LHCN-M2 (cell line): ENCODE results near the gene SLC7A14. TPM values are rescaled to one million over a fixed set of nuclear protein-coding genes. Genes with fewer than 3 reads are reported as not detected.

ENCODE experiments used
- DNase-seq: peaks from one replicate; pipeline ENCODE4 v3.0.0-alpha.2; 2012; ENCODE audit warnings: low read depth
- total RNA-seq: library from RNA; depleted of rRNA; stranded (reverse); fragments of >200 nt; gene quantifications from 2 replicates; pipeline ENCODE4 v1.2.3, GENCODE V29; 2014

SLC7A14 gene
- total RNA-seq, 1 experiment from 2014 or later: 0.34 TPM

- DNase-seq: peak; percentile 32
Measured at GRCh38 chr3:170470063-170471016, 115.5 kb downstream of the SLC7A14 start.

DNA sequence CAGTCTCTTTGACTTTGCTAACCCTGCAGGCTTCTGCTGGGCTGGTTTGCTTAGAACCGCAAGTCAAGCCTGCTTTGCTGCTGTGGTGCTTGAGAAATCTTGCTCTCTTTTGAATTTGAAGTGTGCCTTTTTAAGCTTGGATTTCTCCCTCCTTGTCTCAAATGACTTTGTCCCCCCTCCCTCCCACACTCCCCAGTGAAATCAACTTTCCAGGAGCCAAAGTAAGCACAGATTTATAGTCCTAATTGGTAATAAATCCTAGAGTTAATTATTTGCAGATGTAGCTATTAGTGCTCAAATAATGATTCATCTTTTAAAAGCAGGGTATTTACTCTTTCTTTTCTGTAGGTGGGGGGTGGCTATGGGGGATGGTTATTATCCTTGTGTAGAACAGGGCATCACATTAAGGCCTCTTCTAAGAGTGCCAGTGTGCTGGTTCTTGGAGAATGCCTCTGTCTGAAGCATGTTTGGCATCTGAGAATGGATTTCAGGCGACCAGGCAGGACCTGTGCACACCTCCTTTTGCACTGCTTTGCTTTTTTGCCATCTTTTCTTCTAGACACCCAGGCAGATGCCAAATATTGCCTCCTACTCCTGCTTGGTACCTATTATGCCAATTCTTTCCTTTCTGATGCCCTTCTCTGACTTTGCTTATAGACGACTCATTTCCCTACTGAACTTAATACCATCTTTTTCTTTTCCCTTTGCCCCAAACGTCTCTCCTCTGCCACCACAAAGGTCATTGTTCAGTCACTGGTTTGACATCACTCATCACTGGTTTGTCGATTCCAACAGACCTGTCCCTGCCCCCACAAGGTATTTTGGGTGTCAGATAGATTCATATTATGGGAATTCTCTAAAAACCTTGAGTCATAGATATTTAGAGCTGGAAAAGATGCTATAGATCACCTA is 116.5 kb downstream of the SLC7A14 start:
- no peak for DNase-seq

DNA sequence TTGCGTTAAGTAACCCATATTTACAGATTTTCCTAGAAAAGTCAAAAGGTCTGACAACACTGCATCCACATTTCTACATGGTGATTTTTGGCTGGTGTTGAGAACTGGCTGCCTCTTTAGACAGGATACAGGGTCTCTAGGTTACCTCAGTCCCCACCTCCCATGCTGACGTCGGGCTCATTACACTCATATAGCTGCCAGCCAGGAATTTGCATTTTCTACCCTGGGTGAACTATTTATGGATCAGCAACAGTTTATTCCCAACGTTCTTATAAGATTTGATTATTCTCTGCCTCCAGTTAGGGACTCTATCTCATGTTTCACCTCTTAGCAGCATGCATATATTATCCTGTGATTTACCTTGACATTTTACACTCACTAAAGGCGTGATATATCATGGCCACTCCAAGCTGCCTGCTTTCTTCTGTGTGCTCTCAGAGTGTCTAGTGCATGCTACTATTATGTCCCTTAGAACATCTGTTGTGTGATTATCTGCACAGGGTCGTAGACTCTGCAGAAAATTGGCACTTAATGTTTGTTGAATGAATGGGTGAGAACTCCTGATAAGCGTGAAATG is 118.2 kb downstream of the SLC7A14 start:
- DNase-seq: no peak

- DNase-seq: no peak
Measured at GRCh38 chr3:170467007-170467406, 118.9 kb downstream of the SLC7A14 start.

GRCh38 chr3:170465955-170466354 is 119.9 kb downstream of the SLC7A14 start:
- DNase-seq: no peak

DNA sequence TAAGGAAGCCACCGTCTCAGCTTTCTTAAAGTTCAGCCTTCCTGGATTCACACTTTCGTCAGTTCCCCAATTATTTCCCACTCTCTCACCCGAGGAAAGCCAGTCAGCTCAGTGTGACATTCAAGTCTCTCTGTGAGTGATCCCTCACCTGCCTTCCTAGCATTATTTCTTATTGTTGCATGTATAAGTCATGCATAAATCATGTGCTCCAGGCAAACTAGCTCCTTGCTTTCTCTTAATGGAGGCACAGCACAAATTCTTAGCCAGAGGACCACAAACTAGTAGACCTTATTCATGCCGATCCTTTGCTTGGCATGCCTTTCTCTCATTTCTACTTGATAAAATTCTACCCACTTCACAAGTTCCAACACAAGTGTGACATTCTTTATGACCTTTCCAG is 122.9 kb downstream of the SLC7A14 start:
- DNase-seq: no peak

- DNase-seq: no peak
Measured at GRCh38 chr3:170458285-170458684, 127.6 kb downstream of the SLC7A14 start.

- no peak for DNase-seq
Measured at GRCh38 chr3:170454509-170454908, 131.4 kb downstream of the SLC7A14 start.

- no peak for DNase-seq
Measured at GRCh38 chr3:170450039-170450438, 135.8 kb downstream of the SLC7A14 start.

DNA sequence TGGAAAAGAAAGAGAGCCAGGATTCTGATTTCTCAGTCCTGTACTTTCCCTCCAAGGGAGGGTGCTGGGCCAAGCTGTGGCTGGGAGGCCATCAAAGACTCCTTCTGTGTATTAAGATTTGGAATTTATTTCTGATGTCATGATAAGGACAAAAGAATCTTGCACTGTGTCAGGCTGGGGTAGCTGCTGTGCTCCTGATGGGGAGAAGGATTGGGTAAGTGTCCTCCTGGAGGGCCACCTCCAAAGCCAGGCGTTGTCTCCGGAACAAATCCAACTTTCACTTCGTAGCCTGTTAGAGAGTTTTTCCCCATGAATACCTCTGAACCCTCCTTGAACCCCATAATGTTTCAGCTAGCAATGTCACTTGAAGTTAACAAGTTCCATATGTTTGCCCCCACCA is 137.3 kb downstream of the SLC7A14 start:
- DNase-seq: no peak

DNA sequence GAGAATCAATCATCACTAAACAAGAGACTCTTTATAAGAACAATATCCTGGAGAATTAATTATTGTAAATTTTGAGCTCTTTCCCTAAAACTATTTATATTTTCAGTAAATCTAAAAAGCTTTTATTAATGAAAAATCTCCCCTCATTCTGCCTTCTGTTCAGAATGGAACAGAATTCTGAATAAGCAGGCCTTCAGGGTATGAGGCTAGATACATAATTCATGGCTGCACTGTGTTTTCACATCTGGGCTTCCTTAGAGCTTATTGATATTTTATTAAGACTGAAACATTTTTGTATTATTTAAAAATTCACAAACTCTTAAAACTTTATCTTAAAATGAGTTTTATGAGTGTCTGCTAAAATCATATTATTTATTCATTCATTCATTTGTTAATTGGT is 142.4 kb downstream of the SLC7A14 start:
- no peak for DNase-seq

DNA sequence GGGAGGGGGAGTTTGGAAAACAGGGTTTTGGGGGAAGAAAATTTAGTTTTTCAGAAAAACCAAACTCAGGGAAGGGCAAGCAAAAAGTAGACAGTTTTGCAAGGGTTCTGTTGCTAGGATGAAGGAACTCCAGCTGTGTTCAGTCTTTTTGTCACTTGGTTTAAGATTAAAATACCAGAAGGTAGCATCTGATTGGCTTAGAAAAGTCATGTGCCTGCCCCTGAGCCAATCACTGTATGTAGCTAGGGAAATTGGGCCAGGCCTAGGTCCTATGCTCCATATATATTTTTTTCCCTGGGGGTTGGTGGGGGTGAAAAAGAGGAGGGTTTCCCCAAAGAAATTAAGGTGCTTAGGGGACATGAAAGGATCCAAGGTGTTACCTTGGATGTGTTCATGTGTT is 142.9 kb downstream of the SLC7A14 start:
- no peak for DNase-seq

DNA sequence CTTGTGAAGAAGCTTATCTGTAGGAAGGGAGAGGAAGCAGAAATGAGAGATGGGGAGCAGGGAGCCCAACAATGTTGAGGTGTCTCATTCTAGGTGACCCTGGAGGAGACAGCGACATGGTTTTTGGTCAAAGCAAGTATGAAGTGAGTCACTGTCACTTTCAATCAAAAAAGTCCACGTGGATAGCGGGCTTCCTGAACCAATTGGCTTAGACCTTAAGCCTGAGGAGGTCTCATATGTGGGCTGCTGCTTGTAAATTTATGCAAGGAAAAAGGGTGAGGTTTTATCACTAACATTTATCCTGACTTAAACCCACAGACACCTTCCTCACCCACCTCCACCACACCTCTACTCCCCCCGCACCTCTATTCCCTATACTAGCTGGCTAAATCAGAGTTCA is 144.5 kb downstream of the SLC7A14 start:
- no peak for DNase-seq

DNA sequence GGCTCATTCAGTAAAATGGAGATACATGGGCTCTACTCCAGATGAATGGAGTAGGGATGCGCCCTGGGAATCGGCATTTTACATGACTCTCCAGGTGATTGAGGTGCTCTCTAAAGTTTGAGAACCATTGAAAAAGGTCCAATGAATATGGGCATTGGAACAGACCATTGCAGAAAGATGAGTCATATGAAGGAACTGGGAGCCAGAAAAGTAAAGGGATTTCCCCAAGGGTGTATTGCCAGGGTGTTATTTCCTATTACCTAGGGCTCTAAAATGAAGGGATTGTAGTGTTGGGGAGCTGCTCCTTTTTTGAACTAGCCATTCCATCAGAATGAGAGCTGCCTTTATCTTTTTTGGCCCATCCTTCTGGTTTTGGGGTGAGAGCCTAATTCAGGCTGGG is 145.5 kb downstream of the SLC7A14 start:
- no peak for DNase-seq

DNA sequence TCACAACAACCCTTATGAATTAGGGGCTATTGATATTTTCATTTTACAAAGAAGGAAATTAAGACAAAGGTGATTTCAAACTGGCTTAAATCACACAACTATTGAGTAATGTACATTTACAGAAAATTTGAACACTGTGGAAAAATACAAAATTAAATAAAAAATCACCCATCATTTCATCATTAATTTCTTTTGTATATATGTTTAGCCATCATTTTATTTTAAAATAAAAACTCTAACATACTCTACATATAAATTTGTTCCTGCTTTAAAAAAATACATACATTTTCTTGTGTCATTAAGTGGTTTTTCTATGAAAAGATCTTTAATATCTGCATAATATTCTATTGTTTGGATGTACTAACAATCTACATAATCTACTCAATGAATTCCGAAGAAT is 147.0 kb downstream of the SLC7A14 start:
- no peak for DNase-seq

DNA sequence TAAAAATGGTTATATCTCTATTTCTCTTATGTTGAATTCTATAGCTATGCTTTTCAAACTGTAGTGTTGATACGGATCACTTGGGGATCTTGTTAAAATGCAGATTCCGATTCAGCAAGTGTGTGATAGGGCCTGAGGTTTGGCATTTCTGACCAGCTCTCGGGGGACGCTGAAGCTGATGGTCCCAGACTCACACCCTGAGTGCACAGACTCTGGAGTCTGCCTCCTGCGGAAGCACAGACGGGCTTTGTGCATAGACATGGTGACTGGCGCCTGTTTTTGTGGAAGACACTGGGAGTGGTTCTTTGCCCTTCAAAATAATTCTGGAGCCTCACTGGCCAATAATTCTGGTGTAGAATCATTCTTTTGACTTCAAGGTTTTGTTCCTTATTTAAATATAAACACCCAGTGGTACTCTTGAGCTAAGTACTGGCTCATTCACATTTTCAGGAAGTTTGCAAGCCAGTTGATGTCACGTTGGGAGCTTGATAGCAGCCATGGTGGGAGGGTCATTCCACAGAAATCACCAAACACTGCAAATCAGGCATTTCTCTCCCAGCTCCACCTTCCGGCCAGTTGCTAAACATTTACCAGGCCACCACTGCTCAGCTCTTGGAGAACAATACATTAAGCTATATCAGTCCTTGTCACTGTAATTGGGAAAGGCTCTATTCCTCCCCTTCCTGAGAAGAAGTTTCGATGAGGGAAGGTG is 148.0 kb downstream of the SLC7A14 start:
- no peak for DNase-seq

DNA sequence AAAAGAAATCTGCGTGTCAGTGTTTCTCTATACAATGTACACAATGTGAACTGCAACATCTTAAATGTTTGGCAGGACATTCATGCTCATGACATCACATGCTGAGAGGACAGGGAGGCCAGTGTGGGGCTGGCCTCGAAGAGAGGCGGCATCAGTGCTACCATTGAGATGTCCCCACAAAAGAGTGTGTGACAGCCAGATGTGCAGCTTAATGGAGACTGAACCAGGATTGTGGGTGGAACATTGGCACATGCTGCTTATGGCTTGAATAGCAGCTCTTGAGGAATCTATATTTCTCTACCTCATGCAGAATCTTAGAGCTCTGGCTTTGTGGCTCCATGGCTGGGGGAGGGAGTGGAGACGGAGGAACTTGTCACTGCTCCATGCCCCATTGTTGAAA is 148.7 kb downstream of the SLC7A14 start:
- DNase-seq: no peak

DNA sequence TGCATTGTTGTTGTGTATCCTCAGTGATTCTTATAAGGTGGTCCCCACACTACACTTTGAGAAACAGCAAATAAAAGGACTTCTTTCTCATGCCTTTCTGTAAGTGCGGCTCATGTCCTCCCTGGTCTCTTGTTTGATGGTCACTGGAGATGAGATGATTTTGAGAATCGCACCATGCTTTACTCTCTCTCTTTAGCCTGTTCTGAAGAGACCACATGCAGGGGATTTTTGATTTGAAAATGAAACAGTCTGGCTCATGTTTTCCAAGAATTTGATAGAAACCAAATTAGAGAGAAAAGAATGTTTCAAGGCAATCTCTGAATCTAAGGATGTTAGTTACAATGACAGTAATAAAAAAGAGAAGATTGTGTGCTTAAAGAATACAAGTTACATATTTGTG is 149.2 kb downstream of the SLC7A14 start:
- no peak for DNase-seq

- no peak for DNase-seq
Measured at GRCh38 chr3:170432416-170432815, 153.5 kb downstream of the SLC7A14 start.

GRCh38 chr3:170431054-170431453 is 154.8 kb downstream of the SLC7A14 start:
- no peak for DNase-seq

- peak; percentile 77 for DNase-seq
Measured at GRCh38 chr3:170429050-170429449, 156.8 kb downstream of the SLC7A14 start.
